CD8-positive, alpha-beta memory T cell (primary cell): ENCODE data around the gene TTC8. TPM values are rescaled to one million over a fixed set of nuclear protein-coding genes. Genes with fewer than 3 reads are reported as not detected.

Source experiments
- CTCF ChIA-PET: fragments of 350-600 bp; sonication (Branson Sonifier 250); formaldehyde crosslinking; loops from one replicate; lab custom pipeline; 2021; ENCODE audit warnings: antibody characterized with exemption; lab: Charles Lee
- POLR2A ChIA-PET: fragments of 350-600 bp; sonication (Branson Sonifier 250); formaldehyde crosslinking; loops from one replicate; lab custom pipeline; 2021; ENCODE audit warnings: antibody characterized with exemption; lab: Charles Lee
- DNase-seq, 5 donors: peaks; one replicate each; pipeline versions ENCODE4 v3.0.0 to v3.0.0-alpha.2; 2020 to 2022; ENCODE audit warnings: mixed read lengths in 1 of 5
- H3K27ac ChIP-seq: one replicate; pipeline ENCODE4 v1.7.0; 2013; ENCODE audit warnings: low read depth, mild to moderate bottlenecking, low read length, moderate library complexity
- H3K27me3 ChIP-seq: 2 replicates; pipeline ENCODE4 v1.7.0; 2013; ENCODE audit warnings: low read length, mild to moderate bottlenecking; ENCODE audit not compliant: insufficient read depth, poor library complexity, severe bottlenecking
- H3K36me3 ChIP-seq: 2 replicates; pipeline ENCODE4 v1.7.0; 2013; ENCODE audit warnings: mild to moderate bottlenecking, low read length, moderate library complexity; ENCODE audit not compliant: insufficient read depth
- H3K4me1 ChIP-seq: 2 replicates; pipeline ENCODE4 v1.7.0; 2013; ENCODE audit warnings: mild to moderate bottlenecking, low read length, moderate library complexity; ENCODE audit not compliant: insufficient read depth
- H3K4me3 ChIP-seq: 2 replicates; pipeline ENCODE4 v1.7.0; 2013; ENCODE audit warnings: mild to moderate bottlenecking, low read length
- H3K9me3 ChIP-seq: 2 replicates; pipeline ENCODE4 v1.7.0; 2013; ENCODE audit warnings: mild to moderate bottlenecking, low read length
- H3K27ac Mint-ChIP-seq, 8 donors: one replicate each; pipeline ENCODE4 v1.8.0; 2020 to 2021; ENCODE audit warnings: mixed read lengths in 8 of 8, mild to moderate bottlenecking in 6 of 8, inconsistent platforms in 3 of 8, moderate library complexity in 3 of 8
- H3K27me3 Mint-ChIP-seq, 2 donors: one replicate each; pipeline ENCODE4 v1.8.0; 2020 to 2021; ENCODE audit warnings: mixed read lengths in 2 of 2, mild to moderate bottlenecking in 1 of 2, moderate library complexity in 1 of 2
- H3K36me3 Mint-ChIP-seq, 3 donors: one replicate each; pipeline ENCODE4 v1.8.0; 2020 to 2021; ENCODE audit warnings: mixed read lengths in 3 of 3, inconsistent platforms in 1 of 3, mild to moderate bottlenecking in 1 of 3
- H3K4me1 Mint-ChIP-seq, 3 donors: one replicate each; pipeline ENCODE4 v1.8.0; 2020 to 2021; ENCODE audit warnings: mixed read lengths in 3 of 3, inconsistent platforms in 1 of 3, mild to moderate bottlenecking in 1 of 3
- H3K4me3 Mint-ChIP-seq, 7 donors: one replicate each; pipeline ENCODE4 v1.8.0; 2020 to 2021; ENCODE audit warnings: mixed read lengths in 7 of 7, mild to moderate bottlenecking in 6 of 7, moderate library complexity in 4 of 7, inconsistent platforms in 2 of 7
- H3K9me3 Mint-ChIP-seq, 5 donors: one replicate each; pipeline ENCODE4 v1.8.0; 2020 to 2022; ENCODE audit warnings: mixed read lengths in 5 of 5, mild to moderate bottlenecking in 3 of 5, moderate library complexity in 2 of 5, inconsistent platforms in 1 of 5
- polyA plus RNA-seq: library from polyadenylated mRNA; unstranded; fragments of 300-500 nt; fragmentation: Illumina TruSeq; gene quantifications from one replicate; pipeline ENCODE4 v1.2.3, GENCODE V29; 2021
- total RNA-seq, 2 experiments: library from RNA; stranded (reverse); gene quantifications; one replicate each; pipeline ENCODE4 v1.2.3, GENCODE V29; 2021

The TTC8 gene
- total and polyA plus RNA-seq, 3 experiments from 2014 or later: 1.4 to 5.9 (median 5.9) TPM

DNA sequence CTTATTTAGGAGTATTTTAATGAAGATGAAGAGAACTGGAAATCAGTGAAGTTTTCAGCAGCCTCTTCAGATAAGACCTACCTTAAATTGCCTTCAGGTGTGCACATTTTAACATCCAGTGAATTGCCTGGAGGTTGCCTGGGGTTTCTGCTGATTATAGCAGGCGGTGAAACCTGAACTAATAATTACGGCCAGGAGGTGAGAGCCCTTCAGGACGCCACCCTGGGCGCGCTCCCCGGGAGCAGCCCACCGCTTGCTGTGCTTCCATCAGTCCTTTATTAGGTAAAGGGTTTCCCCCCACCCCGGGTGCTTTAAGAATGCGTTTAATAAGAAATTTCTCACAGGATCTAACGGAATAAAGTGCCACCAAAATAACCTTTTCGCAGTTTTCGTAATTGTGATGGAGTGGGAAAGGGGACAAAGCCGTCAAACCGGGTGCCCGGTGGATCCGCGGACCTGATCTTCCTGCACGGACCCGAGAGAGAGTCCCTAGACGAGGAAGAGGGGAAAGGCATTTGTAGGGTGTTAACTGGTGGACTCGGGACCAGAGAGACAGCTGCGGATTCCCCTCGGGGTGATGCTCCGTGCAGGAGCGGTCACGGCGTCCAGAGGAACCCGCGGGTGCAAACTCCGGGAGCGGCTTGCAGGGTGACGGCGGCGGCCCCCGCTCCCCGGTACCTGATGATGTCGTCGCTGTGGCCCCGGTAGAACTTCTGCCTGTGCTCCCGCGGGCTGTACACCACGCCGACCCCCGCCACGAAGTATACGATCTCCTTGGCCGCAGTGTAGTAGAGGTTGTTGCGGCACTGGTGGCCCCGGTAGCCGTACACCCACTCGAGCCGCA lies 32.6 kb upstream of the TTC8 start:
- H3K4me1 ChIP-seq: peaks cover 16% of the 10 kb centered on the region
- peak overlapping the region; percentile 71 for H3K4me3 ChIP-seq
- Mint-ChIP-seq H3K27ac (peak overlapping the region; percentile 66 to 96 (median 81)), H3K27me3 (peaks cover 3 to 9% of the 10 kb centered on the region in 2 donors), H3K4me1 (peaks cover 19 to 31% (median 19%) of the 10 kb centered on the region in 3 donors), H3K9me3 (no peaks in the 10 kb centered on the region), H3K4me3 (peak overlapping the region; percentile 87 to 92 (median 90)), H3K36me3 (peaks cover 0 to 5% (median 3%) of the 10 kb centered on the region in 3 donors)
- no peak overlapping the region for H3K27ac ChIP-seq
- DNase-seq: no peak
- no peaks in the 10 kb centered on the region for H3K9me3 ChIP-seq
- ChIA-PET CTCF (interaction anchor here (1.0 to 2.5 kb wide), 3 partner anchors 10 to 50 kb away, joined by 3 to 8 read pairs (median 3); partner anchors contain the start of gene TTC8), POLR2A (interaction anchor here (1.0 to 1.5 kb wide), 2 partner anchors 32 to 1464 kb away, joined by 3 to 7 read pairs; partner anchors contain the start of genes PSMC1 and TTC8)
- H3K36me3 ChIP-seq: no peaks in the 10 kb centered on the region
- H3K27me3 ChIP-seq: no peaks in the 10 kb centered on the region

DNA sequence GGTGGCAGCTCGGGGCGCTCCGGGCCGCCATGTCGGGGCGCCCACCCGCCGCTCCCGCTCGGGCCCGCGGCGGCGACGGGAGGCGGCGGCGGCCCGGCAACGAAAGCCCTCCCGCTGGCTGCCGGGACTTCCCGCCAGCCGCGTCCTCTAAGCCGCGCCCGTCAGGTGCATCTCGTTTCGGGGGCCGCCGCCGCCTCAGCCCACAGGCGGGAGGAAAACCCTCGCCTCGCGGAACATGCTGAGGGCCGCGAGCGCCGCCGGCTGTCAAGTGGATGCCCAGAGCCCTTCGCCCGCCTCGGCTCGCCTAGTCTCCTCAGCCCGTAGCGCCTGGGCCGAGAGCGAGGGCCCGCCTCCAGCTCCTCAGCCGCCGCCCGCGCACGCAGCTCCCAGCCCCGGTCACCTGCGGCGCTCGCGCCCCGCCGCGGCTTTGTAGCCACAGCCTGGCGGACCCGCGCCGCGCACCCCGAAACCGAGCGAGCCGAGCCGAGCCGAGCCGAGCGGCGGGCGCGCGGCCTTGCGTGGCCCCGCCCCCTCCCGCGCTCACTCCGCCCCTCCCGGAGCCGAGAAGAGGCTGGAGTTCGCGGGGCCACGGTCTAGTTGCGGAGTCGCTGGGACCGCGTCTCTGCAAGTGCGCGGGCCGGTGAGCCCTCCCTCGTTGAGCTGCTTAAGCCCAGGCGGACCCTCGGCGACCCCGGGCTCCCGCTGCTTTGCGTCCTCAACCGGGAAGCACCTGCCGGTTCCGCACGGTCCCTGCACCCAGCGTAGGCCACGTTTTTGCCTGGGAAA lies 31.8 kb upstream of the TTC8 start, which contains the start of gene EML5:
EML5 (minus strand) TSS at position 481 of the 786 bp plus-strand sequence; CDS start at position 31, 450 bp downstream.
- Histone ChIP-seq H3K4me3 (peak within 1 kb of the TSS; percentile 71), H3K27ac (no peak within 1 kb of the TSS), H3K27me3 (no peaks in the 10 kb centered on the region), H3K9me3 (no peaks in the 10 kb centered on the region), H3K4me1 (peaks cover 16% of the 10 kb centered on the region), H3K36me3 (no peaks in the 10 kb centered on the region)
- Mint-ChIP-seq H3K27ac (peak within 1 kb of the TSS; percentile 66 to 96 (median 81)), H3K9me3 (no peaks in the 10 kb centered on the region), H3K4me1 (peaks cover 19 to 31% (median 19%) of the 10 kb centered on the region in 3 donors), H3K4me3 (peak within 1 kb of the TSS; percentile 87 to 92 (median 90)), H3K36me3 (peaks cover 0 to 5% (median 0%) of the 10 kb centered on the region in 3 donors), H3K27me3 (peaks cover 0 to 9% of the 10 kb centered on the region in 2 donors)
- CTCF ChIA-PET: interaction anchor here (1.0 to 2.5 kb wide), 3 partner anchors 9 to 51 kb away, joined by 3 to 8 read pairs (median 3); partner anchors contain the start of gene TTC8
- peak; percentile 71 to 89 (median 84) for DNase-seq
- POLR2A ChIA-PET: interaction anchor here (1.0 to 1.5 kb wide), 2 partner anchors 32 to 1464 kb away, joined by 3 to 7 read pairs; partner anchors contain the start of genes PSMC1 and TTC8

DNA sequence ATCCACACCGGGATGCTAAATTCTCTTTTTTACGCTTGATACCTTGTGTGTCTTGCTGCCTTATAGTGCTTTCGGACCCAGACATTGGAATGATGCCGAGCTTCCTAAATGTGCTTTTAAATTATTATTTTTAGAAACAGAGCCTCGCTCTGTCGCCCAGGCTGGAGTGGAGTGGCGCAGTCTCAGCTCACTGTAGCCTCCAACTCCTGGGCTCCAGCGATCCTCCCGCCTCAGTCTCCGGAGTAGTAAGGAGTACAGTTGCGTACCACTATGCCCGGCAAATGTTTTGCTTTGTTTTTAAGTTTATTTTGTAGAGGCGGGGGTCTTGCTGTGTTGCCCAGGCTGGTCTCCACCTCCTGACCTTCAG lies 31.2 kb upstream of the TTC8 start:
- peaks cover 19 to 31% (median 19%) of the 10 kb centered on the region in 3 donors for H3K4me1 Mint-ChIP-seq
- ChIA-PET CTCF (interaction anchor here (1.6 to 2.5 kb wide), 2 partner anchors 9 to 31 kb away, joined by 3 to 8 read pairs; partner anchors contain the start of gene TTC8), POLR2A (interaction anchor here (1.5 kb wide), 1 partner anchor 31 kb away, joined by 7 read pairs; the partner anchor contains the start of gene TTC8)
- Histone ChIP-seq H3K36me3 (no peaks in the 10 kb centered on the region), H3K4me3 (peak overlapping the region; percentile 66), H3K4me1 (peaks cover 16% of the 10 kb centered on the region), H3K27me3 (no peaks in the 10 kb centered on the region), H3K27ac (no peak overlapping the region), H3K9me3 (no peaks in the 10 kb centered on the region)
- peaks cover 0 to 5% (median 0%) of the 10 kb centered on the region in 3 donors for H3K36me3 Mint-ChIP-seq
- peak overlapping the region; percentile 79 to 91 (median 85) for H3K4me3 Mint-ChIP-seq
- DNase-seq: no peak
- H3K27ac Mint-ChIP-seq: peak overlapping the region in 7 of 8 donors; percentile 32 to 90 (median 63)
- H3K9me3 Mint-ChIP-seq: no peaks in the 10 kb centered on the region
- H3K27me3 Mint-ChIP-seq: peaks cover 0 to 7% of the 10 kb centered on the region in 2 donors

DNA sequence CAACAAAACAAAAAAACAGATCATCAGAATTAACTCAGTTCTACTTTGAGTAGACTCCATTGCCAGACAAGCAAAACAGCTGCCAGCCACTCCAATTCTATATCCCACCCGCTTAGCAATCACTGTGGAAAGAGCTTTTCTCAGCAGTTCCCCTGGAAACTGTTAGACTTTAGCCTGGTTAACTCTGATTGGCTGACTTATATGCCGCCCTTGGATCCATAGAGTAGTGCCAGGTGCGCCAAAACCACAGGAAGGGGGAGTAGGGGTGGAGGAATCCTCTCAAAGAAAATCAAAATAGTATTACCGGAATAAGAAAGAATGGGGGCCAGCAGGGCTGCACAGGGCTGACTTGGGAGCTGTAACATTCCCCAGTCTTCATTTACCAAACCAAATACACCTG lies 26.3 kb upstream of the TTC8 start:
- Histone ChIP-seq H3K27ac (no peak overlapping the region), H3K4me1 (peaks cover 5% of the 10 kb centered on the region), H3K36me3 (no peaks in the 10 kb centered on the region), H3K4me3 (no peak overlapping the region), H3K27me3 (no peaks in the 10 kb centered on the region), H3K9me3 (no peaks in the 10 kb centered on the region)
- H3K9me3 Mint-ChIP-seq: peaks cover 0 to under 1% (median 0%) of the 10 kb centered on the region in 5 donors
- no peak overlapping the region for H3K4me3 Mint-ChIP-seq
- peaks cover 10 to 34% of the 10 kb centered on the region in 2 donors for H3K27me3 Mint-ChIP-seq
- peaks cover 0 to 4% (median under 1%) of the 10 kb centered on the region in 3 donors for H3K4me1 Mint-ChIP-seq
- ChIA-PET POLR2A (no interaction called here), CTCF (no interaction called here)
- H3K36me3 Mint-ChIP-seq: no peaks in the 10 kb centered on the region
- H3K27ac Mint-ChIP-seq: no peak overlapping the region
- no peak for DNase-seq

DNA sequence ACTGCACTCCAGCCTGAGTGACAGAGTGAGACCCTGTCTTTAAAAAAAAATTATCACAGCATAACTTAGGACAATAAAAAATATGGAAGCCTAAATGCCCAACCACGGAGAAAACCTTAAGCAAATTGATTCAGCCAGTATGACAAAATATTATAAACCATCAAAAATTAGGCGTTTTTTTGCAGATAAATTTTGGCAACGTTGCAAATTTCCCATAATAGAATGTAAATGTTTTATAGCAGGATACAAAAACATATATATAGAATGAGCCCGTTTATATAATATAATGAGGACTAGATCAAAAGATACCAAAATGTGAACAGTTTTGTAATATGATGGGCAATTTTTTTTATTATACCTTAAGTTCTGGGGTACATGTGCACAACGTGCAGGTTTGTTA lies 24.9 kb upstream of the TTC8 start:
- no peaks in the 10 kb centered on the region for H3K27me3 ChIP-seq
- Mint-ChIP-seq H3K4me1 (no peaks in the 10 kb centered on the region), H3K27ac (no peak overlapping the region), H3K36me3 (no peaks in the 10 kb centered on the region), H3K27me3 (peaks cover 14 to 43% of the 10 kb centered on the region in 2 donors), H3K4me3 (no peak overlapping the region), H3K9me3 (peaks cover 0 to 4% (median 0%) of the 10 kb centered on the region in 5 donors)
- H3K27ac ChIP-seq: no peak overlapping the region
- POLR2A ChIA-PET: no interaction called here
- no peak overlapping the region for H3K4me3 ChIP-seq
- no peak for DNase-seq
- H3K36me3 ChIP-seq: no peaks in the 10 kb centered on the region
- H3K9me3 ChIP-seq: no peaks in the 10 kb centered on the region
- CTCF ChIA-PET: no interaction called here
- H3K4me1 ChIP-seq: no peaks in the 10 kb centered on the region

DNA sequence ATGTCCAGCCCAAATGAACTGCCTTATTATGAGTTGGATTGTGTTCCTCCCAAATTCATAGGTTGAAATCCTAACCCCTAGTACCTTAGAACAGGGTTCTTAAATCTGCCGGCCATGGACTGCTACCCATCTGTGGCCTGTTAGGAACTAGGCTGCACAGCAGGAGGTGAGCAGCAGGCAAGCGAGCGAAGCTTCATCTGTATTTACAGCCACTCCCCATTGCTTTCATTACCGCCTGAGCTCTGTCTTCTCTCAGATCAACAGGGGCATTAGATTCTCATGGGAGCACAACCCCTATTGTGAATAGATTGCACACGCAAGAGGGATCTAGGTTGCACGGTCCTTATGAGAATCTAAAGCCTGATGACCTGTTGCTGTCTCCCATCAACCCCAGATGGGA lies 21.9 kb upstream of the TTC8 start:
- Mint-ChIP-seq H3K9me3 (peaks cover 0 to 7% (median 1%) of the 10 kb centered on the region in 5 donors), H3K36me3 (no peaks in the 10 kb centered on the region), H3K27ac (no peak overlapping the region), H3K27me3 (peaks cover 19 to 55% of the 10 kb centered on the region in 2 donors), H3K4me1 (no peaks in the 10 kb centered on the region), H3K4me3 (no peak overlapping the region)
- Histone ChIP-seq H3K27me3 (no peaks in the 10 kb centered on the region), H3K4me3 (no peak overlapping the region), H3K4me1 (no peaks in the 10 kb centered on the region), H3K27ac (no peak overlapping the region), H3K36me3 (no peaks in the 10 kb centered on the region), H3K9me3 (no peaks in the 10 kb centered on the region)
- ChIA-PET POLR2A (interaction anchor here (0.5 kb wide), 1 partner anchor 192 kb away, joined by 3 read pairs; no protein-coding TSS in a partner anchor), CTCF (interaction anchor here (1.2 kb wide), 1 partner anchor 10 kb away, joined by 3 read pairs; the partner anchor contains the start of gene EML5)
- DNase-seq: no peak

DNA sequence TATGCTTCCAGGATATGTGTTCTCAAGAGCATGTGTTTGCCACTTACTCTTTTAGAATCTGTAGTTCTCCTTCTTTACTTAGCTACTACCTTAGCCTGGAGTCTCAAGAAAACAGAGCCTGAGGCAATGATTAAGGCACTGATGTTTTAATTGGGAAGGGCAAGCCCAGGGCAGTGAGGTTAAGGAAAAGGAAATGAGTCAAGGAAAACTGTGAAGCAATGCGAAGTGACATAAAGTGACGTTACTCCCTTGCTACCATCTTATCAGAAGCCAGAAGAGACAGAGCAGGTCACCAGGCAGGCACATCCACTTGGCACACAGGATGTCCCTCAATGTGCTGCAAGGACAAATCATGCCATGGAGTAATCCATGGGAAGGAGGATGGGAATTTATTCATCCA lies 20.4 kb upstream of the TTC8 start:
- Mint-ChIP-seq H3K36me3 (peaks cover 0 to 7% (median 2%) of the 10 kb centered on the region in 3 donors), H3K27ac (no peak overlapping the region), H3K4me3 (no peak overlapping the region), H3K27me3 (peaks cover 20 to 54% of the 10 kb centered on the region in 2 donors), H3K9me3 (peaks cover 1 to 16% (median 6%) of the 10 kb centered on the region in 5 donors), H3K4me1 (no peaks in the 10 kb centered on the region)
- Histone ChIP-seq H3K4me3 (no peak overlapping the region), H3K27me3 (no peaks in the 10 kb centered on the region), H3K4me1 (no peaks in the 10 kb centered on the region), H3K27ac (no peak overlapping the region), H3K9me3 (no peaks in the 10 kb centered on the region), H3K36me3 (no peaks in the 10 kb centered on the region)
- no peak for DNase-seq
- ChIA-PET CTCF (no interaction called here), POLR2A (no interaction called here)
